ENCODE measurements around the gene SCGB1C2.

GRCh38 chr17:180381-181244 is 43.2 kb downstream of the SCGB1C2 start:
- no peak for TF ChIP-seq CTCF (IDR thresholded peaks at IDR 0.05; ENCODE audit: insufficient read depth, low read length)
- TF ChIP-seq POLR2AphosphoS5 (IDR thresholded peaks at IDR 0.05; ENCODE audit: low read depth) = no peak
- TF ChIP-seq, protein P1, sequence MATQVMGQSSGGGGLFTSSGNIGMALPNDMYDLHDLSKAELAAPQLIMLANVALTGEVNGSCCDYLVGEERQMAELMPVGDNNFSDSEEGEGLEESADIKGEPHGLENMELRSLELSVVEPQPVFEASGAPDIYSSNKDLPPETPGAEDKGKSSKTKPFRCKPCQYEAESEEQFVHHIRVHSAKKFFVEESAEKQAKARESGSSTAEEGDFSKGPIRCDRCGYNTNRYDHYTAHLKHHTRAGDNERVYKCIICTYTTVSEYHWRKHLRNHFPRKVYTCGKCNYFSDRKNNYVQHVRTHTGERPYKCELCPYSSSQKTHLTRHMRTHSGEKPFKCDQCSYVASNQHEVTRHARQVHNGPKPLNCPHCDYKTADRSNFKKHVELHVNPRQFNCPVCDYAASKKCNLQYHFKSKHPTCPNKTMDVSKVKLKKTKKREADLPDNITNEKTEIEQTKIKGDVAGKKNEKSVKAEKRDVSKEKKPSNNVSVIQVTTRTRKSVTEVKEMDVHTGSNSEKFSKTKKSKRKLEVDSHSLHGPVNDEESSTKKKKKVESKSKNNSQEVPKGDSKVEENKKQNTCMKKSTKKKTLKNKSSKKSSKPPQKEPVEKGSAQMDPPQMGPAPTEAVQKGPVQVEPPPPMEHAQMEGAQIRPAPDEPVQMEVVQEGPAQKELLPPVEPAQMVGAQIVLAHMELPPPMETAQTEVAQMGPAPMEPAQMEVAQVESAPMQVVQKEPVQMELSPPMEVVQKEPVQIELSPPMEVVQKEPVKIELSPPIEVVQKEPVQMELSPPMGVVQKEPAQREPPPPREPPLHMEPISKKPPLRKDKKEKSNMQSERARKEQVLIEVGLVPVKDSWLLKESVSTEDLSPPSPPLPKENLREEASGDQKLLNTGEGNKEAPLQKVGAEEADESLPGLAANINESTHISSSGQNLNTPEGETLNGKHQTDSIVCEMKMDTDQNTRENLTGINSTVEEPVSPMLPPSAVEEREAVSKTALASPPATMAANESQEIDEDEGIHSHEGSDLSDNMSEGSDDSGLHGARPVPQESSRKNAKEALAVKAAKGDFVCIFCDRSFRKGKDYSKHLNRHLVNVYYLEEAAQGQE (IDR thresholded peaks at IDR 0.05; ENCODE audit: insufficient replicate concordance, low read depth) = no peak
- no peak for TF ChIP-seq GABPA (IDR thresholded peaks at IDR 0.05; ENCODE audit: low read depth)

Data from HL-60 (cell line).